ENCODE measurements around the gene GRB2. TPM values are rescaled to one million over a fixed set of nuclear protein-coding genes. Genes with fewer than 3 reads are reported as not detected.
A peak's percentile ranks its signal among the peaks of the same experiment; 100 is the strongest.

GRB2 gene
- total and polyA plus RNA-seq, 10 of the 15 experiments (the other 5 are each of a cell fraction or from before 2014, with no cell fraction given), result 113 to 268 (median 158) TPM

DNA sequence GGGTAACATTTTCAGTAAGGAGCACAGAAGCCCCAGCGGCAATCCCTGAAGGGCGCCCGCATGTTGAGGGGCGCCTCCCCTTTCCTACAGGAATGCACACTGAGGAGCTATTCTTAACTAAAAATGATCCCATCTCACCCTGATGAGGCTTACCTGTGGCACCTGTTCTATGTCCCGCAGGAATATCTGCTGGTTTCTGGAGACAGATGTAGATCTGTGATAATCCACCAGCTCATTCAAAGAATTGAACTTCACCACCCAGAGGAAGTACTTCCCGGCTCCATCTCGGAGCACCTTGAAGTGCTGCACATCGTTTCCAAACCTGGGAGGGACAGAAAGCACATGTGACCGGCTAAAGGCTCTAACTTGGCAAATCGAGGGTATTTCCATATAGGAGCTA lies 84.0 kb downstream of the GRB2 start (continued):
- TF ChIP-seq LARP7 (IDR thresholded peaks at IDR 0.05), result no peak
- no peak for TF ChIP-seq FOXK2 (IDR thresholded peaks at IDR 0.05)
- no peak for TF ChIP-seq BRCA1 (IDR thresholded peaks at IDR 0.05; ENCODE audit: low read depth, low read length)
- TF ChIP-seq GABPA (IDR thresholded peaks at IDR 0.05; ENCODE audit: low read depth), result no peak
- TF ChIP-seq POU2F2 (IDR thresholded peaks at IDR 0.05; ENCODE audit: borderline replicate concordance, low read depth, low read length), result no peak
- no peak for TF ChIP-seq IRF4 (IDR thresholded peaks at IDR 0.05; ENCODE audit: low read depth, low read length)
- TF ChIP-seq STAT1 (conservative IDR thresholded peaks at IDR 0.05), result no peak

DNA sequence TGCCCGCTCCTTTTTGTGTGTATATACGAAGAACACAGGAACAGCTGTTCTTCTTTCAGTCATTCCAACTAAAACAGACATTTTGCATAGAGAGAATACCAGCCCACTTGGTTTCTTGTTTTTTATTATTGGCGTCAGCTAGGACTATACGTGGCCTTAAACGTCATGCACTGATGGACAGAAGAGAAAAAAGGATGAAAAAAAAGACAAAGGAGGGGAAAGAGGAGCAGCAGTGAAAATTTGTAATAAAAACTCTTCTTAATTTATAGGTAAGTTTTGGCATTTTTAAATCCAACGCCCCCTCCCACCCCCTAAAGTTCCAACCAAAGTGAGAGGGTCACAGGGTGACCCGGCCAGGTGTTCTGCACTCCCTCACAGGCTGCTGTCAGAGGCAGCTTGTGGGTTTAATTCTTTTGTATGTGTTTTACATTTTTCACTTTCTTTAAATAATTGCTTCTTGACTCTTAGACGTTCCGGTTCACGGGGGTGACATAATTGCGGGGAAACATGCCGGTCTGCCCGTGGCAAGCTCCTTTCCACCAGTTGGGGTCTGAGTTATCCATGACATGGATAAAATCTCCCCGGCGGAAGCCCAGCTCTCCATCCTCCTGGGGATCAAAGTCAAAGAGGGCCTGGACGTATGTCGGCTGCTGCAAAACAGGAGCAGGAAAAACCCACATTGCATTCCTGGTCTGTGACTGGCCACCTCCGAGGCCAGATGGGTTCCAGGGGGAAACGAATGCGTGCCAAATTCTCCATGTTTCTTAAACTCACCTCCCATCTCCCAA lies 85.4 kb downstream of the GRB2 start:
- no peaks in the 10 kb centered on the region for H3K27me3 ChIP-seq (replicated peaks in 1 of 2; ENCODE audit: control insufficient read depth in 2 of 2, insufficient read depth in 2 of 2, low read length in 1 of 2)
- in situ Hi-C loops (cut with MboI), result no loop called here
- ChIA-PET SMC1A (ENCODE audit: uncharacterized antibody, unreplicated experiment) (interaction anchor here (1.0 to 13.5 kb wide), 14 partner anchors 12 to 93 kb away, joined by 3 to 243 read pairs (median 29); partner anchors contain the start of gene SLC25A19), POLR2A (interaction anchor here (0.6 to 13.4 kb wide), 15 partner anchors 17 to 133 kb away, joined by 3 to 255 read pairs (median 5); partner anchors contain the start of genes GRB2, MIF4GD and SLC25A19), RAD21 (ENCODE audit: unreplicated experiment) (interaction anchor here (0.7 to 16.3 kb wide), 13 partner anchors 15 to 167 kb away, joined by 3 to 364 read pairs (median 7); partner anchors contain the start of genes GRB2, MIF4GD and SLC25A19), CTCF (interaction anchor here (0.8 to 13.8 kb wide), 17 partner anchors 17 to 206 kb away, joined by 3 to 182 read pairs (median 6); partner anchors contain the start of genes GGA3, GRB2, MIF4GD and MRPS7)
- H3K36me3 ChIP-seq (ENCODE audit: control insufficient read depth in 2 of 2, insufficient read depth in 2 of 2, low read length in 1 of 2), result peaks cover 23 to 28% of the 10 kb centered on the region in 2 experiments
- H2AFZ ChIP-seq (ENCODE audit: control insufficient read depth, low read depth, low read length), result no peak overlapping the region
- H3K4me2 ChIP-seq (ENCODE audit: control insufficient read depth, insufficient read depth), result peak overlapping the region; percentile 39
- intact Hi-C loops (cut with micrococcal nuclease; ENCODE audit: unreplicated experiment), result loop anchor here (5.0 kb wide), 1 partner anchor 33 kb away; the partner anchor contains the start of gene SLC25A19
- H3K27ac ChIP-seq (ENCODE audit: control insufficient read depth, insufficient read depth), result peak overlapping the region; percentile 85
- DNase-seq (ENCODE audit: low read depth, low spot score) (no peak), FAIRE-seq (no peak), ATAC-seq (peak; percentile 67)
- no peaks in the 10 kb centered on the region for H4K20me1 ChIP-seq (ENCODE audit: control insufficient read depth, insufficient read depth)
- H3K9me3 ChIP-seq (replicated peaks; ENCODE audit: control insufficient read depth, insufficient read depth, low read length), result no peaks in the 10 kb centered on the region
- peak overlapping the region; percentile 39 for H3K9ac ChIP-seq (ENCODE audit: control insufficient read depth, insufficient read depth, low read length)
- H3K4me3 ChIP-seq, result peak overlapping the region; percentile 59; the same call in 1 of the 2 replicates
- under 1% methylated on average over 20 of the region's 20 CpGs for WGBS (ENCODE audit: insufficient coverage, insufficient replicate concordance, low lambda C conversion rate, missing lambda C conversion rate)
- BruUV-seq (replicated peaks), result TSS peak; percentile 61
- peaks cover 76% of the 10 kb centered on the region for H3K4me1 ChIP-seq (ENCODE audit: control insufficient read depth, insufficient read depth, low read length)
- peaks cover 43% of the 10 kb centered on the region for H3K79me2 ChIP-seq (ENCODE audit: control insufficient read depth, insufficient read depth, low read length)
- no peak for TF ChIP-seq SMARCA5 (IDR thresholded peaks at IDR 0.05)
- TF ChIP-seq, protein P1, sequence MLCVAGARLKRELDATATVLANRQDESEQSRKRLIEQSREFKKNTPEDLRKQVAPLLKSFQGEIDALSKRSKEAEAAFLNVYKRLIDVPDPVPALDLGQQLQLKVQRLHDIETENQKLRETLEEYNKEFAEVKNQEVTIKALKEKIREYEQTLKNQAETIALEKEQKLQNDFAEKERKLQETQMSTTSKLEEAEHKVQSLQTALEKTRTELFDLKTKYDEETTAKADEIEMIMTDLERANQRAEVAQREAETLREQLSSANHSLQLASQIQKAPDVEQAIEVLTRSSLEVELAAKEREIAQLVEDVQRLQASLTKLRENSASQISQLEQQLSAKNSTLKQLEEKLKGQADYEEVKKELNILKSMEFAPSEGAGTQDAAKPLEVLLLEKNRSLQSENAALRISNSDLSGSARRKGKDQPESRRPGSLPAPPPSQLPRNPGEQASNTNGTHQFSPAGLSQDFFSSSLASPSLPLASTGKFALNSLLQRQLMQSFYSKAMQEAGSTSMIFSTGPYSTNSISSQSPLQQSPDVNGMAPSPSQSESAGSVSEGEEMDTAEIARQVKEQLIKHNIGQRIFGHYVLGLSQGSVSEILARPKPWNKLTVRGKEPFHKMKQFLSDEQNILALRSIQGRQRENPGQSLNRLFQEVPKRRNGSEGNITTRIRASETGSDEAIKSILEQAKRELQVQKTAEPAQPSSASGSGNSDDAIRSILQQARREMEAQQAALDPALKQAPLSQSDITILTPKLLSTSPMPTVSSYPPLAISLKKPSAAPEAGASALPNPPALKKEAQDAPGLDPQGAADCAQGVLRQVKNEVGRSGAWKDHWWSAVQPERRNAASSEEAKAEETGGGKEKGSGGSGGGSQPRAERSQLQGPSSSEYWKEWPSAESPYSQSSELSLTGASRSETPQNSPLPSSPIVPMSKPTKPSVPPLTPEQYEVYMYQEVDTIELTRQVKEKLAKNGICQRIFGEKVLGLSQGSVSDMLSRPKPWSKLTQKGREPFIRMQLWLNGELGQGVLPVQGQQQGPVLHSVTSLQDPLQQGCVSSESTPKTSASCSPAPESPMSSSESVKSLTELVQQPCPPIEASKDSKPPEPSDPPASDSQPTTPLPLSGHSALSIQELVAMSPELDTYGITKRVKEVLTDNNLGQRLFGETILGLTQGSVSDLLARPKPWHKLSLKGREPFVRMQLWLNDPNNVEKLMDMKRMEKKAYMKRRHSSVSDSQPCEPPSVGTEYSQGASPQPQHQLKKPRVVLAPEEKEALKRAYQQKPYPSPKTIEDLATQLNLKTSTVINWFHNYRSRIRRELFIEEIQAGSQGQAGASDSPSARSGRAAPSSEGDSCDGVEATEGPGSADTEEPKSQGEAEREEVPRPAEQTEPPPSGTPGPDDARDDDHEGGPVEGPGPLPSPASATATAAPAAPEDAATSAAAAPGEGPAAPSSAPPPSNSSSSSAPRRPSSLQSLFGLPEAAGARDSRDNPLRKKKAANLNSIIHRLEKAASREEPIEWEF (IDR thresholded peaks at IDR 0.05; ENCODE audit: insufficient replicate concordance, low read depth, low read length), result no peak
- TF ChIP-seq GATAD2B (conservative IDR thresholded peaks at IDR 0.05; ENCODE audit: low read depth), result no peak
- TF ChIP-seq, protein P2, sequence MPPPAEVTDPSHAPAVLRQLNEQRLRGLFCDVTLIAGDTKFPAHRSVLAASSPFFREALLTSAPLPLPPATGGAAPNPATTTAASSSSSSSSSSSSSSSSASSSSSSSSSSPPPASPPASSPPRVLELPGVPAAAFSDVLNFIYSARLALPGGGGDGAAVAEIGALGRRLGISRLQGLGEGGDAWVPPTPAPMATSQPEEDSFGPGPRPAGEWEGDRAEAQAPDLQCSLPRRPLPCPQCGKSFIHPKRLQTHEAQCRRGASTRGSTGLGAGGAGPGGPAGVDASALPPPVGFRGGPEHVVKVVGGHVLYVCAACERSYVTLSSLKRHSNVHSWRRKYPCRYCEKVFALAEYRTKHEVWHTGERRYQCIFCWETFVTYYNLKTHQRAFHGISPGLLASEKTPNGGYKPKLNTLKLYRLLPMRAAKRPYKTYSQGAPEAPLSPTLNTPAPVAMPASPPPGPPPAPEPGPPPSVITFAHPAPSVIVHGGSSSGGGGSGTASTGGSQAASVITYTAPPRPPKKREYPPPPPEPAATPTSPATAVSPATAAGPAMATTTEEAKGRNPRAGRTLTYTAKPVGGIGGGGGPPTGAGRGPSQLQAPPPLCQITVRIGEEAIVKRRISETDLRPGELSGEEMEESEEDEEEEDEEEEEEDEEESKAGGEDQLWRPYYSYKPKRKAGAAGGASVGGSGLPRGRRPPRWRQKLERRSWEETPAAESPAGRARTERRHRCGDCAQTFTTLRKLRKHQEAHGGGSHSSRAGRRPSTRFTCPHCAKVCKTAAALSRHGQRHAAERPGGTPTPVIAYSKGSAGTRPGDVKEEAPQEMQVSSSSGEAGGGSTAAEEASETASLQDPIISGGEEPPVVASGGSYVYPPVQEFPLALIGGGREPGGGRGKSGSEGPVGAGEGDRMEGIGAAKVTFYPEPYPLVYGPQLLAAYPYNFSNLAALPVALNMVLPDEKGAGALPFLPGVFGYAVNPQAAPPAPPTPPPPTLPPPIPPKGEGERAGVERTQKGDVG (CRISPR knock-in tag; IDR thresholded peaks at IDR 0.05), result no peak
- TF ChIP-seq MTA2 (IDR thresholded peaks at IDR 0.05; ENCODE audit: low read depth), result peak; percentile 71; the same call in 1 of the 2 replicates

Measured in GM12878 (cell line).